Measurements from ENCODE around the gene CCDC63.
"Not testable (repeated sequence)": the region's sequence is repeated elsewhere in the genome, so short reads cannot be mapped to it uniquely, and the experiment has no call there.

The CCDC63 gene

DNA sequence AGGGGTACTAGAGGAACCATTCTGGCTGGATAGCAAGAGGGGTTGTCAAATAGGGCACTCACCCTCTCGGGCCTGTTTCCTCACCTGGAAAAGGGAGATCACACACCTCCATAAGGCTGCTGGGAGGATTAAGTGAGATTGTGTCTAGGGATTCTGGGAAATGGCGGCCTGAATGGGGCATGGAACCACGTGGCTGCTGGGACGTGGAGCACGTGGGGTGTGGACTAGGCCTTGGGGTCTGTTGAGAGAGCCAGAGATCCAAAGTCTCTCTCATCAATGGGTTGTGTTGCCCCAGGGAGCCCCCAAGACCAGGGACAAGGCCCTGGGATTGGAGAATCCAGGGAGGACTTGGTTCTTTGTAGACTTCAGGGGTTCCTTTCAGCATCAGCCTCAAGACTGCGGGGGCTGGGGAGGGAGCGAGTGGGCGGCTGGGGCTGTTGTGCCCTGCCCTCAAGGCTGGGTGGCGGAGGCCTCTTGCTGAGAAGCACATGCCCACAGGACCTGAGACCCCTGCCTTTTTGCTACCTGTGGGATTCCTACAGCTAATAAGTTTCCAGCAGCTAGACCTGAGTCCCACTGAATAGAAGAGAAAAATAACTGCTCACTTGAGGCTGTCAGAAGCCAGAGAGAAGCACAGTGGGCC lies 77.0 kb downstream of the CCDC63 start:
- DNase-seq = no peak

- DNase-seq = no peak
Measured at GRCh38 chr12:110927546-110927945, 80.8 kb downstream of the CCDC63 start.

GRCh38 chr12:110928700-110929099 lies 81.9 kb downstream of the CCDC63 start:
- no peak for DNase-seq

- DNase-seq = no peak
Measured at GRCh38 chr12:110929818-110930217, 83.0 kb downstream of the CCDC63 start.

DNA sequence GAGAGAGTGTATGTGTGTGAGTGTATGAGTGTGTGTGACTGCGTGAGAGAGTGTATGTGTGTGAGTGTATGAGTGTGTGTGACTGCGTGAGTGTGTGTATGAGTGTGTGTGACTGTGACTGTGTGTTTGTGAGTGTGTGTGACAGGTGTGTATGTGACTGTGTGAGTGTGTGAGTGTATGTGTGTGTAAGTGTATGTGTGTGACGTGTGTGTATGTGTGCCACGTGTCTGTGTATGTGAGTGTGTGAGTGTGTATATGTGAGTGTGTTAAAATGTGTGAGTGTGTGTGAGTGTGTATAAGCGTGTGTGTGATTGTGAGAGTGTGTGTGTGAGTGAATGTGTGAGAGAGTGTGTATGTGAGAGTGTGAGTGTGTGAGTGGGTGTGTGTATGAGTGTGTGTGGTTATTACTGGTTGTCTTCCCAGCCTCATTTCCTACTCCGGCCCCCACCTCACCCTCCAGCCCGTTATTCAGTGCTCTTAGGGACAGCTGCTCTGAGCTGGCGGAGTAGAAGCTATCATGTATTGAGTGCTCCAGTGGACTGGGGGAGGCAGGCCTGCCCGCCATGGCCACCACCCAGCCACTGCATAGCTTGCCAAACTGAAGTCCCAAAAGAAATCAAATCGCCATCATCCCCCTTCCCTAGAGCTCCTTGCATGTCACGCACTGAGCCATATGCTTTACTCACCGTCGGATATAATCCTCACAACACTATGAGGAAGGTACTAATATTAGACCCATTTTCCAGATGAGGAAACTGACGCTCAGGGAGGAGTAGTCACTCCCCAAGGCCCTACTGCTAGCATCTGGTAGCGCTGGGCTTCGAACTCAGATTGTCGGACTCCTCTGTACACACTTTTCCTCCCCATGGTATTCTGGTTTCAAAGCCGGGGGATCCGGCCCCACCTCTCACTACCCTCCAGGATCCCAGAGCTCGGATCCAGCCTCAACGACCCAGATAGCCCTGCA lies 83.8 kb downstream of the CCDC63 start:
- no peak for DNase-seq

DNA sequence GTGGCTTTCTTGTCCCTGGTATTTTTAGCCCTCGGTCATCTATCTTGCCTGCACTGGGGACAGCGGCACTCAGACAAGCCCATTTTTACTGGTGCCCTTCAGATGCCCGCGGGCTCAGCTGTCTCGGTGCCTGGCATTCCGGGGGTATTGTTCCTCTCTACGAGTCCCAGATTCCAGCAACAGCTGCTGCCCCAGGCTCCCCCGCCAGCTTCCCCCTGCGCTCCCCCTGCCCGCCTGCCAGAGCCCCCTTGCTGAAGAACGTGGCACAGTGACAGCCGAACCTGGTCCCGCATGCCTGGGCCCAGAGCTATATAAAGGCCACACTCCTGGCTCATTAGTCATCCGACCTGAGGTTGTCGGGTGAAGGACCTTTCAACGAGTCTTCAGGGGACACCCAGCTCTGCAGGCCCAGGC lies 84.5 kb downstream of the CCDC63 start:
- no peak for DNase-seq

DNA sequence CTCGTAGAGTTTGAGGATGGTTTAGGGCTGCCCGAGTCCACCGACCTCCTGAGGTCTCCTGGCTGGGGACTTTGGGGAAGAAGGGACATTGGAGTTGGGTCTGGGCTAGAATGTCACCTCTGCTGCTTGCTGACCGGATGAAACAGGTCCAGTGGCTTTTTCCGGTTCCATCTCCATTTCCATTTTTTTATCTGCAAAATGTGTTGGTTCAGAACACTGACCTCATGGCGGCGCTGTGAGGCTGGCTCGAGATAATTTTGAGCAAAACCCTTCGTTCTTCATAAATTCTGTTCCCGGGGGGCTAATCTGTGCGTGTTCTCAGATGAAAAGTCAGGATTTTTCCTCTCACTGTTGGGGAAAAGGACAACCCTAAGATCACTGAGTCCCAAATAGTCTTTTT lies 85.3 kb downstream of the CCDC63 start:
- no peak for DNase-seq

- DNase-seq = no peak
Measured at GRCh38 chr12:110933326-110933974, 86.7 kb downstream of the CCDC63 start.

- DNase-seq = no peak
Measured at GRCh38 chr12:110934093-110934852, 87.5 kb downstream of the CCDC63 start.

- no peak for DNase-seq
Measured at GRCh38 chr12:110935588-110935987, 88.8 kb downstream of the CCDC63 start.

DNA sequence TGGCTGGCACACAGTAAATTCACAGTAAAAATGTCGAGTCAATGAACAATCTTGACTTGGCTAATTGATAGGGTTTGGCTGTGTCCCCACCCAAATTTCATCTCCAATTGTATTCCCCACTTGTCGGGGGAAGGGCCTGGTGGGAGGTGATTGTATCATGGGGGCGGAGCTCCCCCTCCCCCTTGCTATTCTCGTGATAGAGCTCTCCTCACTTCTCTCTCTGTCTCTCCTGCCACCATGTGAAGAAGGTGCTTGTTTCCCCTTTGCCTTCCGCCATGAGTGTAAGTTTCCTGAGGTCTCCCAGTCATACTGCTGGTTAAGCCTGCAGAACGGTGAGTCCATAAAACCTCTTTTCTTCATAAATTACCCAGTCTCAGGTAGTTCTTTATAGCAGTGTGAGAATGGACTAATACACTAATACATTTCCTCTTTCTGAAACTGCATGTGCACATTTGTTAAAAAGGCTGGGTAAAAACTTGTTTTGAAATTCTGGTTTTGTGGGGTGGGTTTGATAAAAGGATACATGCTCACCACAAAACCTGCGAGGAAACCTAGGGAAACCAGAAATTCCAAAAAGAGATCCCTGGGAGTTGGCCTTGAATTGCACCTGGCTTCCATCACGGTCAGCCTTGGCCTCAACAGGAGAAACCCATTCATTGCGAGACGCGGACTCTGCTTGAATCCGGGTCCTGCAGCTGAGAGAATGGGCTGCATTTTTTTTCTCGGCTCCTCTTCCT lies 89.7 kb downstream of the CCDC63 start:
- no peak for DNase-seq

GRCh38 chr12:110937104-110937641 lies 90.4 kb downstream of the CCDC63 start:
- no peak for DNase-seq

DNA sequence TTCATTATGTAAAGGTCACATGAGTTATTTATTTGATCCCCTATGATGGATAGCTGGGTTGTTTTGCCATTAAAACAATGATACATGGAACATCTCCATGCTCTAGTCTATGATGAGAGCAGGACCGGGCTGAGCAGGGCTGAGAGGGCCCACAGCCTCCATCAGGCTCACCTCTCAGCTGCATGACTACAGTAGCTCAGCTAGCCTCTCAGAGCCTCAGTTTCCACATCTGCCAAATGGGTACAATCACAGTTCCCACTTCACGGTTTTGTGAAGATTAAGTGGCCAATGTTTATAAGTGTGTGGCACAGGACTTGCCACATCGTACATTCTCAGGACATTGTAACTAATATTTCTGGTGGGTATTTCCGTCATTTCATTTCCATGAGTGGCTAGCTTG lies 93.5 kb downstream of the CCDC63 start:
- DNase-seq = no peak

- DNase-seq = no peak
Measured at GRCh38 chr12:110940933-110941332, 94.1 kb downstream of the CCDC63 start.

DNA sequence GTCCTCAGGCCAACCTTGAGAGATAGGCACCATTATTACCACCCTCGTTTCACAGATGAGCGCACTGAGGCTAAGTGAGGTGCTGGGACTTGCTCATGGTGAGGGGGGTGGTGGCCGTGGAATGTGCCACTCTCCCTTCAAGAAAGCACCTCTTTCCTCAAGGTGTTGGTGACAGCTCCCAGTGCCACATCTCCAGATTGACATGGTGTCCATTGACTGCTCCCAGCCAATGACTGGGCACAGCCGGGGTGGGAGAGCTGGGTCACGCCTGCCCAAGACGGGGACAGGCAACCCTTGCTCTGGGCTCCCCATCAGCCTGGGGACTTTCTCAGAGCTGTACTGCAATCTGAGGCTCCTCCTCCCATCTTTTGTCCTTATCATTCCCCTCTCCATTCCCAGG lies 94.6 kb downstream of the CCDC63 start:
- no peak for DNase-seq

- no peak for DNase-seq
Measured at GRCh38 chr12:110943373-110943772, 96.6 kb downstream of the CCDC63 start.

DNA sequence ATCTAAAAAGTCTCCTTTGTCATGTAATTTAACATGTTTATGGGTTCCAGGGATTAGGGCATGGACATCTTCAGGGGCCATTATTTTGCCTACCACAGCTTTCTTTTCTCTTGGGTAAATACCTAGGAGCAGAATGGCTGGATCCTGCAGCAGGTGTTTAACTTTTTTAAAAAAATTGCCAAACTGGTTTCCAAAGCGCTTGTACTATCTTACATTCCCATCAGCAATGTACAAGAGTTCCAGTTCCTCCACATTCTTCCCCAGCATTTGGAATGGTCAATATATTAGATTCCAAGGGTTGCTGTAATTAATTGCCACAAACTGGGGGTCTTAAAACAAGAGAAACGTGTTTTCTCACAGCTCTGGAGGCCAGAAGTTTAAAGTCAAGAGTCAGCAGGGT lies 101.3 kb downstream of the CCDC63 start:
- DNase-seq = no peak

GRCh38 chr12:110950466-110950865 lies 103.7 kb downstream of the CCDC63 start:
- not testable (repeated sequence) for DNase-seq

DNA sequence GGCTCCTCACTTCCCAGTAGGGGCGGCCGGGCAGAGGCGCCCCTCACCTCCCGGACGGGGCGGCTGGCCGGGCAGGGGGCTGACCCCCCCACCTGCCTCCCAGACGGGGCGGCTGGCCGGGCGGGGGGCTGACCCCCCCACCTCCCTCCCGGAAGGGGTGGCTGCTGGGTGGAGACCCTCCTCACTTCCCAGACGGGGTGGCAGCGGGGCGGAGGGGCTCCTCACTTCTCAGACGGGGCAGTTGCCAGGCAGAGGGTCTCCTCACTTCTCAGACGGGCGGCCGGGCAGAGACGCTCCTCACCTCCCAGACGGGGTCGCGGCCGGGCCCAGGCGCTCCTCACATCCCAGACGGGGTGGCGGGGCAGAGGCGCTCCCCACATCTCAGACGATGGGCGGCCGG lies 104.1 kb downstream of the CCDC63 start:
- DNase-seq = not testable (repeated sequence)
